Smooth muscle cell (in vitro differentiated cells): ENCODE data around the gene TMEM220. TPM values are rescaled to one million over a fixed set of nuclear protein-coding genes. Genes with fewer than 3 reads are reported as not detected.

ENCODE experiments used
- DNase-seq: peaks from one replicate; lab custom pipeline; 2025; ENCODE audit not compliant: unreplicated experiment; lab: John Stamatoyannopoulos, UW
- H2AFZ ChIP-seq: fragments of 200-600 bp; sonication (generic); 2 replicates; pipeline ENCODE4 v1.6.0; 2016; ENCODE audit warnings: antibody characterized with exemption, low read depth, mild to moderate bottlenecking
- H3F3A ChIP-seq: fragments of 200-600 bp; sonication (generic); 2 replicates; pipeline ENCODE4 v1.6.0; 2017; ENCODE audit warnings: antibody characterized with exemption, low read depth
- H3K27ac ChIP-seq: fragments of 200-600 bp; sonication (generic); 2 replicates; pipeline ENCODE4 v1.5.1; 2016; ENCODE audit warnings: low read depth, mild to moderate bottlenecking
- H3K27me3 ChIP-seq: fragments of 200-600 bp; sonication (generic); 2 replicates; pipeline ENCODE4 v1.6.1; 2016; ENCODE audit warnings: low read depth, mild to moderate bottlenecking
- H3K36me3 ChIP-seq: fragments of 200-600 bp; sonication (generic); 2 replicates; pipeline ENCODE4 v1.5.1; 2016; ENCODE audit warnings: low read depth
- H3K4me1 ChIP-seq: fragments of 200-600 bp; sonication (generic); 2 replicates; pipeline ENCODE4 v1.5.1; 2016; ENCODE audit warnings: low read depth
- H3K4me2 ChIP-seq: fragments of 200-600 bp; sonication (generic); 2 replicates; pipeline ENCODE4 v1.6.0; 2016; ENCODE audit warnings: mild to moderate bottlenecking
- H3K4me3 ChIP-seq: fragments of 200-600 bp; sonication (generic); 2 replicates; pipeline ENCODE4 v1.5.1; 2016; ENCODE audit warnings: mild to moderate bottlenecking
- H3K79me2 ChIP-seq: fragments of 200-600 bp; sonication (generic); 2 replicates; pipeline ENCODE4 v1.6.0; 2016; ENCODE audit warnings: low read depth, mild to moderate bottlenecking
- H3K9ac ChIP-seq: fragments of 200-600 bp; sonication (generic); 2 replicates; pipeline ENCODE4 v1.6.0; 2016; ENCODE audit warnings: low read depth
- H3K9me3 ChIP-seq: fragments of 200-600 bp; sonication (generic); replicated peaks from 2 replicates; pipeline ENCODE4 v1.5.1; 2016; ENCODE audit warnings: low read depth
- H4K20me1 ChIP-seq: fragments of 200-600 bp; sonication (generic); 2 replicates; pipeline ENCODE4 v1.6.0; 2016; ENCODE audit warnings: low read depth
- CTCF ChIP-seq: fragments of 200-600 bp; sonication (generic); IDR thresholded peaks from 2 replicates; pipeline ENCODE4 v1.5.1; 2017; ENCODE audit warnings: borderline replicate concordance, mild to moderate bottlenecking, antibody characterized with exemption; ENCODE audit not compliant: insufficient read depth, poor library complexity, severe bottlenecking
- WGBS: methylation state at CpG from one replicate; pipeline ENCODE4 v1.1.7; 2016; ENCODE audit warnings: low lambda C conversion rate; 5-methylcytosine and 5-hydroxymethylcytosine counted together
- polyA plus RNA-seq: library from polyadenylated mRNA; unstranded; fragments of >200 nt; fragmentation: Nextera tagmentation; extraction: Ambion mirVana; gene quantifications from 2 replicates; pipeline ENCODE4 v1.2.1, GENCODE V29; 2016
- total RNA-seq: library from RNA; depleted of rRNA; stranded (reverse); fragments of >200 nt; gene quantifications from 2 replicates; pipeline ENCODE4 v1.2.3, GENCODE V29; 2014

The TMEM220 gene
- total and polyA plus RNA-seq, 2 experiments from 2014 or later: 3.5 to 5.5 TPM

GRCh38 chr17:10750210-10750609 lies 20.4 kb upstream of the TMEM220 start:
- Histone ChIP-seq H3F3A (no peaks in the 10 kb centered on the region), H3K4me2 (no peak overlapping the region), H3K27ac (no peak overlapping the region), H3K4me3 (no peak overlapping the region), H3K36me3 (no peaks in the 10 kb centered on the region), H3K79me2 (no peaks in the 10 kb centered on the region), H3K27me3 (no peaks in the 10 kb centered on the region), H2AFZ (no peak overlapping the region), H3K4me1 (no peaks in the 10 kb centered on the region), H3K9me3 (no peaks in the 10 kb centered on the region), H4K20me1 (no peaks in the 10 kb centered on the region), H3K9ac (no peak overlapping the region)
- 97% methylated on average over 4 of the region's 4 CpGs for WGBS
- no peak for TF ChIP-seq CTCF
- no peak for DNase-seq

- Histone ChIP-seq H3K4me3 (no peak overlapping the region), H3K9me3 (no peaks in the 10 kb centered on the region), H3K4me1 (no peaks in the 10 kb centered on the region), H3K9ac (no peak overlapping the region), H3K27ac (no peak overlapping the region), H3K79me2 (no peaks in the 10 kb centered on the region), H3K36me3 (no peaks in the 10 kb centered on the region), H3F3A (no peaks in the 10 kb centered on the region), H4K20me1 (no peaks in the 10 kb centered on the region), H3K4me2 (no peak overlapping the region), H2AFZ (no peak overlapping the region), H3K27me3 (no peaks in the 10 kb centered on the region)
- TF ChIP-seq CTCF: no peak
- no peak for DNase-seq
- WGBS: 60% methylated on average over 9 of the region's 9 CpGs
Observed at GRCh38 chr17:10748531-10749181, 18.8 kb upstream of the TMEM220 start.

GRCh38 chr17:10745231-10745630 lies 15.4 kb upstream of the TMEM220 start:
- Histone ChIP-seq H3K79me2 (no peaks in the 10 kb centered on the region), H3F3A (no peaks in the 10 kb centered on the region), H3K27ac (no peak overlapping the region), H3K4me1 (no peaks in the 10 kb centered on the region), H3K9me3 (no peaks in the 10 kb centered on the region), H3K36me3 (no peaks in the 10 kb centered on the region), H3K27me3 (no peaks in the 10 kb centered on the region), H3K4me2 (peak overlapping the region; percentile 28), H2AFZ (no peak overlapping the region), H3K4me3 (no peak overlapping the region), H3K9ac (no peak overlapping the region), H4K20me1 (no peaks in the 10 kb centered on the region)
- 21% methylated on average over 6 of the region's 6 CpGs for WGBS
- no peak for DNase-seq
- no peak for TF ChIP-seq CTCF

- H3K36me3 ChIP-seq: no peaks in the 10 kb centered on the region
- no peaks in the 10 kb centered on the region for H3K79me2 ChIP-seq
- TF ChIP-seq CTCF: no peak
- no peak for DNase-seq
- no peak overlapping the region for H2AFZ ChIP-seq
- no peaks in the 10 kb centered on the region for H3K9me3 ChIP-seq
- no peaks in the 10 kb centered on the region for H3K4me1 ChIP-seq
- no peaks in the 10 kb centered on the region for H4K20me1 ChIP-seq
- 53% methylated on average over 6 of the region's 7 CpGs for WGBS
- H3K27me3 ChIP-seq: no peaks in the 10 kb centered on the region
- no peak overlapping the region for H3K9ac ChIP-seq
- H3F3A ChIP-seq: no peaks in the 10 kb centered on the region
- H3K4me2 ChIP-seq: no peak overlapping the region
- no peak overlapping the region for H3K4me3 ChIP-seq
- H3K27ac ChIP-seq: no peak overlapping the region
Observed at GRCh38 chr17:10744501-10745000, 14.7 kb upstream of the TMEM220 start.
